ENCODE measurements around the gene COL6A2.

- TF ChIP-seq CTCF (IDR thresholded peaks at IDR 0.05; ENCODE audit: poor library complexity) (no peak), EZH2phosphoT487 (IDR thresholded peaks at IDR 0.05; ENCODE audit: low read depth, severe bottlenecking, unreplicated experiment) (no peak)
Measured at GRCh38 chr21:46115441-46116188, 17.7 kb downstream of the COL6A2 start.
